ENCODE results near the gene THSD7B. TPM values are rescaled to one million over a fixed set of nuclear protein-coding genes. Genes with fewer than 3 reads are reported as not detected.

THSD7B gene
- total RNA-seq, 2 donors from 2014 or later = 0.51 to 5.4 TPM

GRCh38 chr2:136801661-136802060, 36.3 kb downstream of the THSD7B start:
- H3K4me1 ChIP-seq (replicated peaks) = no peaks in the 10 kb centered on the region
- H3K27ac ChIP-seq = no peak overlapping the region
- no peak for TF ChIP-seq CTCF (IDR thresholded peaks at IDR 0.05)
- no peak for TF ChIP-seq POLR2A (IDR thresholded peaks at IDR 0.05)
- TF ChIP-seq POLR2AphosphoS5 (IDR thresholded peaks at IDR 0.05) = no peak
- intact Hi-C loops (cut with DNase I) = no loop called here
- no peak overlapping the region for H3K4me3 ChIP-seq
- no peaks in the 10 kb centered on the region for H3K27me3 ChIP-seq (replicated peaks; ENCODE audit: insufficient read depth)
- DNase-seq (ENCODE audit: low spot score) = no peak
- H3K9me3 ChIP-seq = no peaks in the 10 kb centered on the region
- 86% methylated on average over 4 of the region's 4 CpGs for WGBS
- no peaks in the 10 kb centered on the region for H3K36me3 ChIP-seq

DNA sequence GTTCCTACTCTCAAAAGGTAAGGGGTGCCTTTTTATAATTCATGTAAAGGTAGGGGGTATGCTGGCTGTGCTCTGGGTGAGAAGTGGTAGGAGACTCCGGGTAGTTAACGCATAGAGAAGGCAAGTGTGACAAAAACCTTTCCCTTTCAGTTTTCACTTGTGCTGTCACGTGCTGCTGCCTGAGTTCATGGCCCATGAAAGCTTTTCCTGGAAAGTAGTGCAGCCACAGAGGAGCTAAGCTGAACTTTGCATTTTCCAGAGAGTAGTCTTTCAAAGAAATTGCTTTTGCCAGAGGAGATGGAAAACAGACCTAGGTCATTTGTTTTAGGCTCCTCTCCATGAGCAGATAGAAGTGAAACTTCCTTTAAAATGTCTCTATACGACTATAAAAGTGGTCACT, 44.7 kb downstream of the THSD7B start:
- WGBS = 61% methylated on average over 4 of the region's 4 CpGs
- Histone ChIP-seq H3K27ac (no peak overlapping the region), H3K27me3 (replicated peaks; ENCODE audit: insufficient read depth) (no peaks in the 10 kb centered on the region), H3K4me3 (no peak overlapping the region), H3K36me3 (no peaks in the 10 kb centered on the region), H3K4me1 (replicated peaks) (no peaks in the 10 kb centered on the region), H3K9me3 (no peaks in the 10 kb centered on the region)
- TF ChIP-seq POLR2A (IDR thresholded peaks at IDR 0.05) (no peak), CTCF (IDR thresholded peaks at IDR 0.05) (no peak), POLR2AphosphoS5 (IDR thresholded peaks at IDR 0.05) (no peak)
- DNase-seq (ENCODE audit: low spot score) = no peak
- intact Hi-C loops (cut with DNase I) = no loop called here

- intact Hi-C loops (cut with DNase I) = no loop called here
- 82% methylated on average over 4 of the region's 4 CpGs for WGBS
- H3K27ac ChIP-seq = no peak overlapping the region
- H3K36me3 ChIP-seq = no peaks in the 10 kb centered on the region
- no peaks in the 10 kb centered on the region for H3K9me3 ChIP-seq
- H3K4me1 ChIP-seq (replicated peaks) = no peaks in the 10 kb centered on the region
- no peak overlapping the region for H3K4me3 ChIP-seq
- no peak for DNase-seq (ENCODE audit: low spot score)
- H3K27me3 ChIP-seq (replicated peaks; ENCODE audit: insufficient read depth) = no peaks in the 10 kb centered on the region
- TF ChIP-seq POLR2AphosphoS5 (IDR thresholded peaks at IDR 0.05) (no peak), POLR2A (IDR thresholded peaks at IDR 0.05) (no peak), CTCF (IDR thresholded peaks at IDR 0.05) (no peak)
These were observed 53.5 kb downstream of the THSD7B start for GRCh38 chr2:136818839-136819238.

DNA sequence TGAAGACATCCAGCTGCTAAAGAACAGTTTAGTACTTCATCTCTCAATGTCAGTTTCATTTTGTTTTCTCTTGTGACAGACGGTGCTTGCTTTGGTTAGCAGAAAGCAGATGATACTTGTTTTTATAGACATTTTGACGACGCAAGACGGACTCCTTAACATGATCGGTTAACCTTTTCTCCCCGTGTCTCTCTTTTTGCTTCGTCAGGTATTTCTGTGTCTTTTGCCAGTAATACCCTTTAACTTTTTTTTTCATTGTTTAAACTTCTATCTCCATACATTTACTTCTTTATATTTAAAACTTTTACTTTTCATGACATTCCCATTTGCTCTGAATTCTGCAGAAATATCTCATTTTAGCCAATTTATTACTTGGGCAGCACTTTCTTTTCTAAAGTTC, 57.9 kb downstream of the THSD7B start:
- Histone ChIP-seq H3K4me1 (replicated peaks) (no peaks in the 10 kb centered on the region), H3K4me3 (no peak overlapping the region), H3K27me3 (replicated peaks; ENCODE audit: insufficient read depth) (no peaks in the 10 kb centered on the region), H3K27ac (no peak overlapping the region), H3K36me3 (no peaks in the 10 kb centered on the region), H3K9me3 (no peaks in the 10 kb centered on the region)
- intact Hi-C loops (cut with DNase I) = no loop called here
- no peak for DNase-seq (ENCODE audit: low spot score)
- TF ChIP-seq CTCF (IDR thresholded peaks at IDR 0.05) = no peak
- no peak for TF ChIP-seq POLR2A (IDR thresholded peaks at IDR 0.05)
- no peak for TF ChIP-seq POLR2AphosphoS5 (IDR thresholded peaks at IDR 0.05)
- 56% methylated on average over 7 of the region's 7 CpGs for WGBS

DNA sequence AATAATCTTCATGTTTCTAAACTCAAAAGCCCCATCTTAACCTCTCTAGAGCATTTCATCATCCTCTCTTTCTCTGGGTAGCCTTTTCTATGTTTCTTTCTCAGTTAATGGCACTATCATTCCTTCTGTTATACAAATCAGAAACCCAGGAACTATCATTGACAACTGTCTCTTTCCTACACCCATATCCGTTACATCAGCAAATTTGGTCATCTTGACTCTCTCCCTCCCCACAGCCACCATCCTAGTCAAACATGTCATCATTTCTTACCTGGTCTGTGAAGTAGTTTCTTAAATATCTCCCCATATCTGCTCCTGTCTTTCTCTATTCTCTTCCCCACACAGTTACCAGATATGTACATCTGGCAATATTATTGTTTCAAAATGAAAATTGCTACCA, 62.8 kb downstream of the THSD7B start:
- intact Hi-C loops (cut with DNase I) = no loop called here
- H3K27ac ChIP-seq = no peak overlapping the region
- no peak overlapping the region for H3K4me3 ChIP-seq
- no peak for DNase-seq (ENCODE audit: low spot score)
- no peaks in the 10 kb centered on the region for H3K9me3 ChIP-seq
- H3K4me1 ChIP-seq (replicated peaks) = no peaks in the 10 kb centered on the region
- no peaks in the 10 kb centered on the region for H3K36me3 ChIP-seq
- TF ChIP-seq POLR2AphosphoS5 (IDR thresholded peaks at IDR 0.05) = no peak
- TF ChIP-seq POLR2A (IDR thresholded peaks at IDR 0.05) = no peak
- TF ChIP-seq CTCF (IDR thresholded peaks at IDR 0.05) = no peak
- H3K27me3 ChIP-seq (replicated peaks; ENCODE audit: insufficient read depth) = no peaks in the 10 kb centered on the region
- 93% methylated on average over 1 of the region's 1 CpG for WGBS

Data from prostate gland (tissue), 2 donors.